ENCODE measurements around the gene ZNF565.

- TF ChIP-seq POLR2A (IDR thresholded peaks at IDR 0.05; ENCODE audit: extremely low read depth, insufficient read length) (no peak), CTCF (IDR thresholded peaks at IDR 0.05; ENCODE audit: low read depth, low read length) (no peak)
Observed at GRCh38 chr19:36212895-36213294, 1.6 kb downstream of the ZNF565 start.

All from NB4 (cell line).